Measurements from ENCODE around the gene CAPZB. TPM values are rescaled to one million over a fixed set of nuclear protein-coding genes. Genes with fewer than 3 reads are reported as not detected.

CAPZB gene
- polyA plus RNA-seq, 1 donor from 2014 or later: 159 TPM

- Histone ChIP-seq H3K9me3 (ENCODE audit: low read length) (no peaks in the 10 kb centered on the region), H4K20me1 (ENCODE audit: insufficient read depth) (no peaks in the 10 kb centered on the region), H3K27me3 (ENCODE audit: insufficient read depth, low read depth, low read length) (no peaks in the 10 kb centered on the region), H3K4me2 (ENCODE audit: low read length) (no peak overlapping the region), H3K79me2 (replicated peaks; ENCODE audit: insufficient read depth, low read length) (peaks cover 10% of the 10 kb centered on the region), H3K36me3 (ENCODE audit: insufficient read depth, low read length) (no peaks in the 10 kb centered on the region), H3K9ac (ENCODE audit: low read length) (no peak overlapping the region), H2AFZ (ENCODE audit: low read depth, low read length) (no peak overlapping the region), H3K27ac (ENCODE audit: low read length) (no peak overlapping the region), H3K9me2 (ENCODE audit: insufficient read depth, low read length) (no peaks in the 10 kb centered on the region), H3K4me3 (ENCODE audit: low read length) (no peak overlapping the region), H3F3A (ENCODE audit: insufficient read depth, low read length, poor library complexity, severe bottlenecking) (no peaks in the 10 kb centered on the region)
- TF ChIP-seq SMC3 (conservative IDR thresholded peaks at IDR 0.05; ENCODE audit: poor library complexity) (no peak), POLR2AphosphoS5 (IDR thresholded peaks at IDR 0.05) (no peak), EP300 (conservative IDR thresholded peaks at IDR 0.05; ENCODE audit: poor library complexity, severe bottlenecking) (no peak)
Observed at GRCh38 chr1:19452221-19452663, 33.1 kb downstream of the CAPZB start.

- H3K4me3 ChIP-seq (ENCODE audit: low read length): no peak overlapping the region
Observed at GRCh38 chr1:19450811-19451515, 34.4 kb downstream of the CAPZB start.

GRCh38 chr1:19449454-19450228 lies 35.7 kb downstream of the CAPZB start:
- Histone ChIP-seq H4K20me1 (ENCODE audit: insufficient read depth) (no peaks in the 10 kb centered on the region), H3K4me2 (ENCODE audit: low read length) (no peak overlapping the region), H3K9me3 (ENCODE audit: low read length) (no peaks in the 10 kb centered on the region), H3K27ac (ENCODE audit: low read length) (no peak overlapping the region), H3F3A (ENCODE audit: insufficient read depth, low read length, poor library complexity, severe bottlenecking) (no peaks in the 10 kb centered on the region), H3K4me3 (ENCODE audit: low read length) (no peak overlapping the region), H3K9ac (ENCODE audit: low read length) (no peak overlapping the region), H3K36me3 (ENCODE audit: insufficient read depth, low read length) (no peaks in the 10 kb centered on the region), H2AFZ (ENCODE audit: low read depth, low read length) (no peak overlapping the region), H3K9me2 (ENCODE audit: insufficient read depth, low read length) (no peaks in the 10 kb centered on the region), H3K27me3 (ENCODE audit: insufficient read depth, low read depth, low read length) (no peaks in the 10 kb centered on the region), H3K79me2 (replicated peaks; ENCODE audit: insufficient read depth, low read length) (peaks cover 5% of the 10 kb centered on the region)
- TF ChIP-seq CTCF (IDR thresholded peaks at IDR 0.05; ENCODE audit: poor library complexity, severe bottlenecking) (no peak), POLR2AphosphoS5 (IDR thresholded peaks at IDR 0.05) (no peak), RAD21 (conservative IDR thresholded peaks at IDR 0.05) (no peak), SMC3 (conservative IDR thresholded peaks at IDR 0.05; ENCODE audit: poor library complexity) (no peak), EP300 (conservative IDR thresholded peaks at IDR 0.05; ENCODE audit: poor library complexity, severe bottlenecking) (no peak), MXI1 (conservative IDR thresholded peaks at IDR 0.05; ENCODE audit: poor library complexity, severe bottlenecking) (no peak), REST (IDR thresholded peaks at IDR 0.05; ENCODE audit: borderline replicate concordance) (no peak), TAF1 (IDR thresholded peaks at IDR 0.05; ENCODE audit: low read depth) (no peak), EZH2 (IDR thresholded peaks at IDR 0.05; ENCODE audit: borderline replicate concordance, insufficient read depth, low read length, poor library complexity, severe bottlenecking) (no peak)

More at GRCh38 chr1:19450811-19451515, 34.4 kb downstream of the CAPZB start:
- no peak overlapping the region for H3K27ac ChIP-seq (ENCODE audit: low read length)
- H3K9me3 ChIP-seq (ENCODE audit: low read length): no peaks in the 10 kb centered on the region
- no peaks in the 10 kb centered on the region for H3K27me3 ChIP-seq (ENCODE audit: insufficient read depth, low read depth, low read length)
- H4K20me1 ChIP-seq (ENCODE audit: insufficient read depth): no peaks in the 10 kb centered on the region
- H3K4me2 ChIP-seq (ENCODE audit: low read length): no peak overlapping the region
- H3K9me2 ChIP-seq (ENCODE audit: insufficient read depth, low read length): no peaks in the 10 kb centered on the region
- peaks cover 10% of the 10 kb centered on the region for H3K79me2 ChIP-seq (replicated peaks; ENCODE audit: insufficient read depth, low read length)
- no peak overlapping the region for H3K9ac ChIP-seq (ENCODE audit: low read length)
- H3F3A ChIP-seq (ENCODE audit: insufficient read depth, low read length, poor library complexity, severe bottlenecking): no peaks in the 10 kb centered on the region
- no peak overlapping the region for H2AFZ ChIP-seq (ENCODE audit: low read depth, low read length)
- H3K36me3 ChIP-seq (ENCODE audit: insufficient read depth, low read length): no peaks in the 10 kb centered on the region
- TF ChIP-seq POLR2AphosphoS5 (IDR thresholded peaks at IDR 0.05): peak; percentile 9
- TF ChIP-seq CTCF (IDR thresholded peaks at IDR 0.05; ENCODE audit: poor library complexity, severe bottlenecking): no peak
